ENCODE measurements around the gene RPH3AL. TPM values are rescaled to one million over a fixed set of nuclear protein-coding genes. Genes with fewer than 3 reads are reported as not detected.

The RPH3AL gene
- total and polyA plus RNA-seq, 7 experiments from 2014 or later, result 0.84 to 19.6 (median 4.3) TPM

DNA sequence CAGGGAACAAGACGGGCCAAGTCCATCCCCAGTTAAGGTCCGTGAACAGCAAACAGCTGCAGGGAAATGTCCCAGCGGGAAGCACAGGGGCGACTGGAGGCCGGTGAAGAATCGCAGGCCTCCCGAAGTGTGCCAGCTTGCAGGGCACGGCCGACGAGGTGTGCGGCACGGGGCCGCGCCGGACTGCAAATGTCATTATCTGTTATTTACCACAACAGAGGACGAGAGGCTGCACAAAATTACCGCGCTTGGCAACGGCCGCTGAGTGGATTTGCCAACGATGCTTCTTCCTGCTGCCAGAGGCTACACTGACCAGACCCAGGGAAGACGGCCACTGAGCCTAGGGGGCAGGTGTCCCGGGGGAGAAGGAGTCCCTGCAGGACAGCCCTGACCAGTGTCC, 53.1 kb downstream of the RPH3AL start:
- CTCF ChIA-PET, result no interaction called here
- peaks cover 0 to 2% (median 0%) of the 10 kb centered on the region in 11 donors for H3K9me3 Mint-ChIP-seq
- peaks cover 0 to 21% (median 0%) of the 10 kb centered on the region in 5 donors for H3K27me3 Mint-ChIP-seq

GRCh38 chr17:298791-299450, 53.7 kb downstream of the RPH3AL start:
- Mint-ChIP-seq H3K27me3 (peaks cover 0 to 19% (median 3%) of the 10 kb centered on the region in 5 donors), H3K4me1 (peaks cover 0 to 1% (median 0%) of the 10 kb centered on the region in 7 donors), H3K36me3 (peaks cover 0 to 10% (median 0%) of the 10 kb centered on the region in 5 donors), H3K9me3 (peaks cover 0 to 2% (median 0%) of the 10 kb centered on the region in 11 donors), H3K27ac (no peak overlapping the region), H3K4me3 (no peak overlapping the region)
- Histone ChIP-seq H3K4me1 (ENCODE audit: control insufficient read depth in 2 of 2, insufficient read depth in 2 of 2, low read length in 2 of 2) (no peaks in the 10 kb centered on the region), H3K27ac (ENCODE audit: low read depth, low read length) (no peak overlapping the region), H3K4me3 (ENCODE audit: low read length) (no peak overlapping the region), H3K9me3 (ENCODE audit: control insufficient read depth in 2 of 3, low read length in 3 of 3) (no peaks in the 10 kb centered on the region), H3K27me3 (ENCODE audit: control insufficient read depth in 2 of 2, insufficient read depth in 2 of 2, low read length in 2 of 2) (no peaks in the 10 kb centered on the region), H3K36me3 (ENCODE audit: control insufficient read depth in 2 of 3, insufficient read depth in 3 of 3, low read length in 3 of 3) (no peaks in the 10 kb centered on the region)
- DNase-seq (no peak), ATAC-seq (no peak)
- intact Hi-C loops (cut with micrococcal nuclease), result no loop called here
- ChIA-PET CTCF (interaction anchor here (0.6 kb wide), 1 partner anchor 77 kb away, joined by 3 read pairs; no protein-coding TSS in a partner anchor), POLR2A (no interaction called here)

More for the DNA sequence above, 53.1 kb downstream of the RPH3AL start:
- no peak overlapping the region for H3K27ac ChIP-seq (ENCODE audit: low read depth, low read length)
- no peaks in the 10 kb centered on the region for H3K36me3 ChIP-seq (ENCODE audit: control insufficient read depth in 2 of 3, insufficient read depth in 3 of 3, low read length in 3 of 3)
- intact Hi-C loops (cut with micrococcal nuclease), result no loop called here
- H3K4me3 ChIP-seq (ENCODE audit: low read length), result no peak overlapping the region
- H3K9me3 ChIP-seq (ENCODE audit: control insufficient read depth in 2 of 3, low read length in 3 of 3), result no peaks in the 10 kb centered on the region
- no peak overlapping the region for H3K4me3 Mint-ChIP-seq
- DNase-seq, result no peak
- POLR2A ChIA-PET, result no interaction called here
- H3K4me1 Mint-ChIP-seq, result peaks cover 0 to 4% (median 0%) of the 10 kb centered on the region in 7 donors
- ATAC-seq, result no peak
- H3K36me3 Mint-ChIP-seq, result peaks cover 0 to 10% (median 0%) of the 10 kb centered on the region in 5 donors
- H3K4me1 ChIP-seq (ENCODE audit: control insufficient read depth in 2 of 2, insufficient read depth in 2 of 2, low read length in 2 of 2), result no peaks in the 10 kb centered on the region
- H3K27me3 ChIP-seq (ENCODE audit: control insufficient read depth in 2 of 2, insufficient read depth in 2 of 2, low read length in 2 of 2), result no peaks in the 10 kb centered on the region
- no peak overlapping the region for H3K27ac Mint-ChIP-seq

DNA sequence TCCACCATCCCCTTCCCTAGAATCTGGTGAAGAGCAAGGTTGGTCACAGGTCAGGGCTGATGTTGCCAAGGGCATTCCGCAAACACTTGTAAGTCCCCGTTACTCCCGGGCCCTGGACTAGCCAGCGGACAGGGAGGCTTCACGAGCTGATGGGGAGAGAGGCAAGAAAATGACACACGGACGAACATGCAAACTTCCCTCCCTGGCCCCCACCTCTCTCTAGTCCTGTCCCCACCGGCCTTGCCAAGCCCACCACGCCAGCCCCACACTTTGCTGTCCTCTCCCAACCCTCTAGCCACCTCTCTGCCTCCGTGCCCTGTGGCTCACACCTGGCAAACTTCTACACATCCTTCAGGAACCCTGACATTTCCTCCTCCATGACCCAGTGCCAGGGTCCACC, 54.8 kb downstream of the RPH3AL start:
- Histone ChIP-seq H3K36me3 (ENCODE audit: control insufficient read depth in 2 of 3, insufficient read depth in 3 of 3, low read length in 3 of 3) (no peaks in the 10 kb centered on the region), H3K9me3 (ENCODE audit: control insufficient read depth in 2 of 3, low read length in 3 of 3) (no peaks in the 10 kb centered on the region), H3K27ac (ENCODE audit: low read depth, low read length) (no peak overlapping the region), H3K27me3 (ENCODE audit: control insufficient read depth in 2 of 2, insufficient read depth in 2 of 2, low read length in 2 of 2) (no peaks in the 10 kb centered on the region), H3K4me3 (ENCODE audit: low read length) (no peak overlapping the region), H3K4me1 (ENCODE audit: control insufficient read depth in 2 of 2, insufficient read depth in 2 of 2, low read length in 2 of 2) (no peaks in the 10 kb centered on the region)
- no peak for DNase-seq
- H3K4me3 Mint-ChIP-seq, result no peak overlapping the region
- H3K4me1 Mint-ChIP-seq, result peaks cover 0 to 9% (median 6%) of the 10 kb centered on the region in 7 donors
- intact Hi-C loops (cut with micrococcal nuclease), result no loop called here
- peaks cover 0 to 13% (median 0%) of the 10 kb centered on the region in 5 donors for H3K36me3 Mint-ChIP-seq
- CTCF ChIA-PET, result no interaction called here
- ATAC-seq, result no peak
- H3K27ac Mint-ChIP-seq, result no peak overlapping the region
- H3K9me3 Mint-ChIP-seq, result no peaks in the 10 kb centered on the region
- POLR2A ChIA-PET, result no interaction called here
- peaks cover 0 to 23% (median 7%) of the 10 kb centered on the region in 5 donors for H3K27me3 Mint-ChIP-seq

DNA sequence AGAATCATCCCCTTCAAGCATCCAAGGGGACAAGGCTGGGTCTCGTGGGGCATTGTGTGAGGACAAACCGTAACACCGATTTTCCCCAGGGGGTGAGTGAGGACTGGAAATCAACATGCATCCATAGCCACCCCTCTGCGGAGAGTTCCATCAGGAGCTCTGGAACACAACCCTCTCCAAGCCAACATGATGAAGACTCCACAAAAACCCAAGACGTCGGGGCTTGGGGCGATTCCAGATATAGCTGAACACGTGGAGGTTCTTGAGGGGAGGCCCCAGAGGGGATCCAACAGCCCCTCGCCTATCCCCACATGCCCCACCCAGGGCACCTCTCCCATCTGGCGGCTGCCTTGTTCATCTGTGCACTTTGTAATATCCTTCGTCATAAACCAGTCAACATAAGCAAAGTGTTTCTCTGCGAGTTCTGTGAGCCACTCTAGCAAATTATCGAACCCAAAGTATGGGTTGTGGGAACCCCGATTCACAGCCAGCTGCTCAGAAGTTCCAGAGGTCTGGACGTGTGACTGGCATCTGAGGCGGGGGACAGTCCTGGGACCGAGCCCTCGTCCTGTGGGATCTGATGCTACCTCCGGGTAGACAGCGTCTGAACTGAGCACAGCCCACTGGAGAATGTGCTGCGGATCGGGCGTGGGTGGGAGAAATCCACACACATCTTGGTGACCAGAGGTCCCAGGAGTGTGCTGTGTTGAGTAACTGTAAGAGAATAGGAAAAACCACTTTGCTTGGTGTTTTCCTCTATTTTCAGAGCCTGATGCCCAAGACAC, 55.5 kb downstream of the RPH3AL start:
- H3K27me3 ChIP-seq (ENCODE audit: control insufficient read depth in 2 of 2, insufficient read depth in 2 of 2, low read length in 2 of 2), result no peaks in the 10 kb centered on the region
- intact Hi-C loops (cut with micrococcal nuclease), result no loop called here
- H3K4me1 ChIP-seq (ENCODE audit: control insufficient read depth in 2 of 2, insufficient read depth in 2 of 2, low read length in 2 of 2), result no peaks in the 10 kb centered on the region
- Mint-ChIP-seq H3K9me3 (no peaks in the 10 kb centered on the region), H3K4me3 (peak overlapping the region in 1 of 10 donors; percentile 34), H3K4me1 (peaks cover 0 to 12% (median 10%) of the 10 kb centered on the region in 7 donors), H3K27ac (no peak overlapping the region), H3K27me3 (peaks cover 0 to 18% (median 4%) of the 10 kb centered on the region in 5 donors), H3K36me3 (peaks cover 0 to 11% (median 0%) of the 10 kb centered on the region in 5 donors)
- H3K36me3 ChIP-seq (ENCODE audit: control insufficient read depth in 2 of 3, insufficient read depth in 3 of 3, low read length in 3 of 3), result no peaks in the 10 kb centered on the region
- ATAC-seq (no peak), DNase-seq (no peak)
- H3K4me3 ChIP-seq (ENCODE audit: low read length), result no peak overlapping the region
- ChIA-PET POLR2A (no interaction called here), CTCF (no interaction called here)
- no peak overlapping the region for H3K27ac ChIP-seq (ENCODE audit: low read depth, low read length)
- H3K9me3 ChIP-seq (ENCODE audit: control insufficient read depth in 2 of 3, low read length in 3 of 3), result no peaks in the 10 kb centered on the region

- H3K4me1 Mint-ChIP-seq, result peaks cover 0 to 12% (median 10%) of the 10 kb centered on the region in 7 donors
- Histone ChIP-seq H3K36me3 (ENCODE audit: control insufficient read depth in 2 of 3, insufficient read depth in 3 of 3, low read length in 3 of 3) (no peaks in the 10 kb centered on the region), H3K4me3 (ENCODE audit: low read length) (no peak overlapping the region), H3K27me3 (ENCODE audit: control insufficient read depth in 2 of 2, insufficient read depth in 2 of 2, low read length in 2 of 2) (no peaks in the 10 kb centered on the region), H3K27ac (ENCODE audit: low read depth, low read length) (no peak overlapping the region), H3K9me3 (ENCODE audit: control insufficient read depth in 2 of 3, low read length in 3 of 3) (no peaks in the 10 kb centered on the region), H3K4me1 (ENCODE audit: control insufficient read depth in 2 of 2, insufficient read depth in 2 of 2, low read length in 2 of 2) (no peaks in the 10 kb centered on the region)
- H3K9me3 Mint-ChIP-seq, result no peaks in the 10 kb centered on the region
- CTCF ChIA-PET, result no interaction called here
- H3K4me3 Mint-ChIP-seq, result no peak overlapping the region
- peaks cover 0 to 18% (median 4%) of the 10 kb centered on the region in 5 donors for H3K27me3 Mint-ChIP-seq
- POLR2A ChIA-PET, result no interaction called here
- intact Hi-C loops (cut with micrococcal nuclease), result no loop called here
- DNase-seq (no peak), ATAC-seq (no peak)
- H3K36me3 Mint-ChIP-seq, result peaks cover 0 to 11% (median 0%) of the 10 kb centered on the region in 5 donors
- no peak overlapping the region for H3K27ac Mint-ChIP-seq
These were observed 56.2 kb downstream of the RPH3AL start for GRCh38 chr17:296379-296778.

DNA sequence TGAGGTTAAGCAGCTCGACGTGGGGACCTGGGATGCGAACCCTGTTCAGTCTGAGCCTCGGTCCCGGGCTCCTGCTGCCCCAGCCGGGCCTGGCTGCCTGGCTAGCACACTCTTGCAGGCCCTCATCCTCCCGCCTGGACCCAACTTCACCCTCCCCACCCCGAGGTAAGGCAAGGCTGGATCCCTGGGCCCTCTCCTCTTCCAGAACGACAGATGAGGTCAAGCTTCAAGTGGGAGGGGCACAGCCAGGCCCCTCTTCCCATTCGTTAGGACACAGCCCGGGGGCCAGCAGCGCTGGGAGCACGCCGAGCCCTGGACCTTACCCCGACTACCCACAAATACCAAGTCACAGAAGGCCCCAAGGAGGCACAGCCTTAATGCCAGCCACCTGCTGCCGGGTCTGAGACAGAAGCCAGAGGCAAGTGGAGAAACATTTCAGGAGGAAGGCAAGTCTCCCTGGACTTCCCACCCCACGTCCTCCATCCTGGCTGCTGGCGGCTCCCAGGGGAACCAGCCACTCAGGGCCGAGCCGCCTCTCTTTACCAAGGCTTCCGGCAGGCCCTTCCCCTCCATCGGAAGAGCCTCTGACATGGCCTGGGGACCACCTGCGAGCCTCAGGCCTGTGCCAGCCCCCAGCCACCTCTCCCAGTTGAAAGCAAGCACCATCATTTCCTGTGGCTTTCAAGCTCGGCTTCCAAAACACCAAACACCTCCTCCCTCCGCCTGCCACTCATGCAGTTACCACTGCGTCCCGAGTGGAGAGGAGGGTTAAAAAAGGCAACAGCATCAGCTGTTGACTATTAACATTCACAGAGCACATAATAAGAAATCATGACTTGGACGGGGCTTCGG, 59.9 kb downstream of the RPH3AL start:
- H3K9me3 Mint-ChIP-seq, result no peaks in the 10 kb centered on the region
- POLR2A ChIA-PET, result no interaction called here

More for the DNA sequence above, 59.9 kb downstream of the RPH3AL start:
- no peak overlapping the region for H3K27ac ChIP-seq (ENCODE audit: low read depth, low read length)
- DNase-seq (peak in 4 of 9 donors; percentile 20 to 34 (median 24)), ATAC-seq (peak; percentile 16)
- Mint-ChIP-seq H3K4me1 (peaks cover 0 to 16% (median 11%) of the 10 kb centered on the region in 7 donors), H3K4me3 (peak overlapping the region in 8 of 10 donors; percentile 53 to 85 (median 72)), H3K27me3 (peaks cover 0 to 18% (median 4%) of the 10 kb centered on the region in 5 donors), H3K27ac (peak overlapping the region in 4 of 9 donors; percentile 47 to 86 (median 64)), H3K36me3 (peaks cover 0 to 11% (median 0%) of the 10 kb centered on the region in 5 donors)
- no peaks in the 10 kb centered on the region for H3K9me3 ChIP-seq (ENCODE audit: control insufficient read depth in 2 of 3, low read length in 3 of 3)
- no peaks in the 10 kb centered on the region for H3K4me1 ChIP-seq (ENCODE audit: control insufficient read depth in 2 of 2, insufficient read depth in 2 of 2, low read length in 2 of 2)
- H3K27me3 ChIP-seq (ENCODE audit: control insufficient read depth in 2 of 2, insufficient read depth in 2 of 2, low read length in 2 of 2), result no peaks in the 10 kb centered on the region
- H3K4me3 ChIP-seq (ENCODE audit: low read length), result no peak overlapping the region
- no peaks in the 10 kb centered on the region for H3K36me3 ChIP-seq (ENCODE audit: control insufficient read depth in 2 of 3, insufficient read depth in 3 of 3, low read length in 3 of 3)
- CTCF ChIA-PET, result no interaction called here
- intact Hi-C loops (cut with micrococcal nuclease), result loop anchor here in 1 of 2 donors (5.0 kb wide), 1 partner anchor 95 kb away; no protein-coding TSS in a partner anchor
